ENCODE measurements around the gene POLR3GL.

POLR3GL gene

DNA sequence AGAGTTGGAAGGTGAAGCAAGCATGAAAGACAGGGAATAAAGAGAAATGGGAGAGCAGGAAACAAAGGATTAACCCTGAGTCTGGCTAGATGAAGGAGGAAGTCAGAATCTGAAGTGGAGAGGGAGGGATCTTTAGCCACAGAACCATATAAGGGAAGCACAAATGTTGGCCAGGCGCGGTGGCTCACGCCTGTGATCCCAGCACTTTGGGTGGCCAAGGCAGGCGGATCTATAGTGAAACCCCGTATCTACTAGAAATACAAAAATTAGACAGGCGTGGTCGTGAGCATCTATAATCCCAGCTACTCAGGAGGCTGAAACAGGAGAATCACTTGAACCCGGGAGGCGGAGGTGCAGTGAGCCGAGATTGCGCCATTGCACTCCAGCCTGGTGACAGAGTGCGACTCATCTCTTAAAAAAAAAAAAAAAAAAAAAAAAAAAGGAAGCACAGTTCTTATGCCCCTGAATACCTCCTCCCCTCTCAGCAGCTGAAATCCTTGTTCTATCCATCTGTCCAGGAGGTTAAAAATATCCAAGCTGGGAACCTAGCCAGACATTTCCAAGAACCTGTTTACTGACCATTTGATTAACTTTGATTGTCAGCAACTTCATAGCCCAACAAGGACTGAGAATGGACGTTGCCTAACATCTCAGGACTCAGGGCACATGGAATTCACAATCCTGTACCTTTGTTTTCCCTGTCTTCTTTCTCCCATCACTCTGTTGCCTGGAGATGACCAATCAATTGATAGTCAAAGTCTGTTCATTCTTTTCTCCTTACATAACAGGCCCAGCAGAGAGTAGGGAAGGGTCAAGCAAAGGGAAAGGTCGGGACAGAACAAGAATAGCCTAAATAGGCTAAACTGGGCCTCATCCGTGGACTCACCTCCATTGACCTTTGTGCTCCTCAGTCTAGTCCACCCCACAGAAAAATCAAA lies 21.3 kb downstream of the POLR3GL start:
- Mint-ChIP-seq H3K4me3 (peak overlapping the region; percentile 65), H3K27me3 (ENCODE audit: low read depth) (no peaks in the 10 kb centered on the region), H3K27ac (peak overlapping the region; percentile 64), H3K9me3 (no peaks in the 10 kb centered on the region), H3K36me3 (ENCODE audit: low read depth) (no peaks in the 10 kb centered on the region), H3K4me1 (ENCODE audit: low read depth) (peaks cover 58% of the 10 kb centered on the region)
- no peak for DNase-seq (ENCODE audit: low spot score)

DNA sequence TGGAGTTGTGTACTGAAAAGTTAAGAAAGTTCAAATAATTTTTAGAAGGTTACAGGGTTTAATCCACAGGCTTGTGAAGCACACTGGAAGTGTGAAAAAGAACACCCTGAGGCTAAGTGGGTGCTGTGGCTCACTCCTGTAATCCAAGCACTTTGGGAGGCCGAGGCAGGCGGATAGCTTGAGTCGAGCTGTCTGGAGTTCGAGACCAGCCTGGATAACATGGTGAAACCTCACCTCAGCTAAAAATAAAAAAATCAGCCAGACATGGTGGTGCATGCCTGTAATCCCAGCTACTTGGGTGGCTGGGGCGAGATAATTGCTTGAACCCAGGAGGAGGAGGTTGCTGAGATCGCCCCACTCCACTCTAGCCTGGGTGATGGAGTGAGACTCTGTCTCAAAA lies 22.1 kb downstream of the POLR3GL start:
- no peak overlapping the region for H3K27ac Mint-ChIP-seq
- H3K9me3 Mint-ChIP-seq: no peaks in the 10 kb centered on the region
- peaks cover 55% of the 10 kb centered on the region for H3K4me1 Mint-ChIP-seq (ENCODE audit: low read depth)
- H3K4me3 Mint-ChIP-seq: no peak overlapping the region
- DNase-seq (ENCODE audit: low spot score): no peak
- no peaks in the 10 kb centered on the region for H3K27me3 Mint-ChIP-seq (ENCODE audit: low read depth)
- peaks cover 2% of the 10 kb centered on the region for H3K36me3 Mint-ChIP-seq (ENCODE audit: low read depth)

DNA sequence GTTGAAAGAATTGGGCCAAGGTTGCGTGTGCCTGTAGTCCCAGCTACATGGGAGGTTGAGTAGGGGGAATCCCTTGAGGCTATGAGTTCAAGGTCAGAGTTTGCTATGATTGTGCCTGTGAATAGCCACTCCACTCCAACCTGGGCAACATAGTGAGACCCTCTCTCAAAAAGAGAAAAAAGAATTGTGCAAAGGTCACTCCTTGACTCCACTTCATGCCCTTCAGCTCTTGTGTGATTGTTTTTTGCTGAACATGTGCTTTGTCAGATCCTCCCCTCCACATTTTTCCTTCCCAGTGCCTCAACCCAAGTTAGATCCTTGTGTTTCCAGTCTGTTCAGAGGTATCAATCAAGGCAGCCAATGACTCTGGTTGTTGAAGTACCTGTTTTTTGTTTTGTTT lies 23.4 kb downstream of the POLR3GL start:
- Mint-ChIP-seq H3K4me3 (no peak overlapping the region), H3K4me1 (ENCODE audit: low read depth) (peaks cover 54% of the 10 kb centered on the region), H3K9me3 (no peaks in the 10 kb centered on the region), H3K36me3 (ENCODE audit: low read depth) (peaks cover 14% of the 10 kb centered on the region), H3K27me3 (ENCODE audit: low read depth) (no peaks in the 10 kb centered on the region), H3K27ac (no peak overlapping the region)
- DNase-seq (ENCODE audit: low spot score): no peak

DNA sequence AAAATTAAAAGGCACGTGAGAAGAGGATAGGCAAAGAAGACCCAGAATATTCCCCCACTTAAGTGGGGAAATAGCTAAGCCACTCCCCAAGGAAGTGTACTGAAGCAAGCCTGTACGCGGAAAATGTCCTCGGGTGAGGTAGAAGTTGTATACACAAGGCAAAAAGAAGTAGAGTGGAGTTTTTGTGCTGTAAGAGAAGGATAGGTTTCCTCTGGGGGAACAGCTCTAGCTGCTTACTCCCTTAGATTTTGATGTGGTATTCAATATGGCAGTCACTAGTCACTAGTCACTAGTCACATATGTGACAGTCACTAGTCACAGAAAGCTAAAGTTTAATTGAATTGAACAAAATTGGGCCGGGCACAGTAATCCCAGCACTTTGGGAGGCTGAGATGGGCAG lies 24.3 kb downstream of the POLR3GL start:
- H3K27ac Mint-ChIP-seq: peak overlapping the region; percentile 7
- peaks cover 53% of the 10 kb centered on the region for H3K4me1 Mint-ChIP-seq (ENCODE audit: low read depth)
- no peak overlapping the region for H3K4me3 Mint-ChIP-seq
- no peaks in the 10 kb centered on the region for H3K27me3 Mint-ChIP-seq (ENCODE audit: low read depth)
- no peak for DNase-seq (ENCODE audit: low spot score)
- H3K36me3 Mint-ChIP-seq (ENCODE audit: low read depth): peaks cover 23% of the 10 kb centered on the region
- H3K9me3 Mint-ChIP-seq: no peaks in the 10 kb centered on the region

GRCh38 chr1:145990249-145990855 lies 25.9 kb downstream of the POLR3GL start:
- H3K9me3 Mint-ChIP-seq: no peaks in the 10 kb centered on the region
- H3K36me3 Mint-ChIP-seq (ENCODE audit: low read depth): peaks cover 39% of the 10 kb centered on the region
- no peaks in the 10 kb centered on the region for H3K27me3 Mint-ChIP-seq (ENCODE audit: low read depth)
- peaks cover 45% of the 10 kb centered on the region for H3K4me1 Mint-ChIP-seq (ENCODE audit: low read depth)
- no peak overlapping the region for H3K27ac Mint-ChIP-seq
- H3K4me3 Mint-ChIP-seq: no peak overlapping the region
- no peak for DNase-seq (ENCODE audit: low spot score)

- peak overlapping the region; percentile 98 for H3K4me3 Mint-ChIP-seq
- no peak for DNase-seq (ENCODE audit: low spot score)
- H3K9me3 Mint-ChIP-seq: no peaks in the 10 kb centered on the region
- H3K4me1 Mint-ChIP-seq (ENCODE audit: low read depth): peaks cover 37% of the 10 kb centered on the region
- H3K27ac Mint-ChIP-seq: peak overlapping the region; percentile 22
- no peaks in the 10 kb centered on the region for H3K27me3 Mint-ChIP-seq (ENCODE audit: low read depth)
- H3K36me3 Mint-ChIP-seq (ENCODE audit: low read depth): peaks cover 50% of the 10 kb centered on the region
Measured at GRCh38 chr1:145991735-145992412, 27.4 kb downstream of the POLR3GL start.

- Mint-ChIP-seq H3K4me1 (ENCODE audit: low read depth) (peaks cover 40% of the 10 kb centered on the region), H3K4me3 (peak overlapping the region; percentile 98), H3K27me3 (ENCODE audit: low read depth) (no peaks in the 10 kb centered on the region), H3K9me3 (no peaks in the 10 kb centered on the region), H3K36me3 (ENCODE audit: low read depth) (peaks cover 50% of the 10 kb centered on the region), H3K27ac (peak overlapping the region; percentile 19)
- DNase-seq (ENCODE audit: low spot score): no peak
Measured at GRCh38 chr1:145992502-145992936, 28.0 kb downstream of the POLR3GL start.

- Mint-ChIP-seq H3K27me3 (ENCODE audit: low read depth) (no peaks in the 10 kb centered on the region), H3K36me3 (ENCODE audit: low read depth) (peaks cover 50% of the 10 kb centered on the region), H3K4me3 (peak overlapping the region; percentile 98), H3K27ac (peak overlapping the region; percentile 19), H3K4me1 (ENCODE audit: low read depth) (peaks cover 44% of the 10 kb centered on the region), H3K9me3 (no peaks in the 10 kb centered on the region)
- no peak for DNase-seq (ENCODE audit: low spot score)
Measured at GRCh38 chr1:145992958-145993617, 28.6 kb downstream of the POLR3GL start.

DNA sequence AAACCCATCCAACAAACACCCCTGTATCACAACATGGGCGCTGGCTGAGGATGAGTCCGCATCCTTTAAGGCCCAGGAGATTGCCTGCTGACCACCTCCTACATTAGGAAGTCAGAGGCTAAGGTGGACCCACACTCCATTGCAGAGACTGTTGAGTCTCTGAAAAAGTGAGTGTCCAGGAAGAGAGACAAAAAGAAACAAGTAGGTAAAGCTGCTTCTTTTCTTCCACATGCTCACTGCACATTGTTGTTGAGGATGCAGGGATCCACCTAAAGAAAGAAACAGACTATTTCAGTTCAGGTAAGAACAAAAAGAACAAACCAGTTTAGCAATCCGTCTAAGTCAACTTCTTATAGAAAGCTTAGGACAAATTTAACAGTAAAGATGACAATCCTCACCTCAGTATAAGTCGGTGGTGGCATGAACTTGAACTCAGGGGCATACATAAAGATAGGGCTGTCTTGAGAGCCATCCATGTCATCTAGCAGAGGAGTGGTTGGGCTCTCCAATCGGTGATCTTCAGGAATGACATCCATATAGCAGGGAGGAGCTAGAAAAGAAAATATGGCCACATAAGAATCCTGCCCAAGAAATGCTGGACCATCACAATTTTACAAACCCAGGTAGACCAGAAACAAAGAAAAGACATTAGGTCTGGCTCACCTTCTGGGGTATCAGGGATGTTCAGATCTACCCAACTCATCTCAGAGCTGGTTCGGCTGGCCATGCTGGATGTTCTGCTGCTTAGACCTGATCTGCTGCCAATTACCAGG lies 29.3 kb downstream of the POLR3GL start:
- H3K9me3 Mint-ChIP-seq: no peaks in the 10 kb centered on the region
- H3K27me3 Mint-ChIP-seq (ENCODE audit: low read depth): no peaks in the 10 kb centered on the region
- H3K4me3 Mint-ChIP-seq: peak overlapping the region; percentile 98
- DNase-seq (ENCODE audit: low spot score): no peak
- H3K27ac Mint-ChIP-seq: peak overlapping the region; percentile 99
- H3K4me1 Mint-ChIP-seq (ENCODE audit: low read depth): peaks cover 47% of the 10 kb centered on the region
- H3K36me3 Mint-ChIP-seq (ENCODE audit: low read depth): peaks cover 50% of the 10 kb centered on the region

- Mint-ChIP-seq H3K36me3 (ENCODE audit: low read depth) (peaks cover 50% of the 10 kb centered on the region), H3K9me3 (no peaks in the 10 kb centered on the region), H3K27ac (peak overlapping the region; percentile 99), H3K27me3 (ENCODE audit: low read depth) (no peaks in the 10 kb centered on the region), H3K4me3 (peak overlapping the region; percentile 98), H3K4me1 (ENCODE audit: low read depth) (peaks cover 51% of the 10 kb centered on the region)
- DNase-seq (ENCODE audit: low spot score): peak; percentile 36
Measured at GRCh38 chr1:145994391-145995120, 30.1 kb downstream of the POLR3GL start.

DNA sequence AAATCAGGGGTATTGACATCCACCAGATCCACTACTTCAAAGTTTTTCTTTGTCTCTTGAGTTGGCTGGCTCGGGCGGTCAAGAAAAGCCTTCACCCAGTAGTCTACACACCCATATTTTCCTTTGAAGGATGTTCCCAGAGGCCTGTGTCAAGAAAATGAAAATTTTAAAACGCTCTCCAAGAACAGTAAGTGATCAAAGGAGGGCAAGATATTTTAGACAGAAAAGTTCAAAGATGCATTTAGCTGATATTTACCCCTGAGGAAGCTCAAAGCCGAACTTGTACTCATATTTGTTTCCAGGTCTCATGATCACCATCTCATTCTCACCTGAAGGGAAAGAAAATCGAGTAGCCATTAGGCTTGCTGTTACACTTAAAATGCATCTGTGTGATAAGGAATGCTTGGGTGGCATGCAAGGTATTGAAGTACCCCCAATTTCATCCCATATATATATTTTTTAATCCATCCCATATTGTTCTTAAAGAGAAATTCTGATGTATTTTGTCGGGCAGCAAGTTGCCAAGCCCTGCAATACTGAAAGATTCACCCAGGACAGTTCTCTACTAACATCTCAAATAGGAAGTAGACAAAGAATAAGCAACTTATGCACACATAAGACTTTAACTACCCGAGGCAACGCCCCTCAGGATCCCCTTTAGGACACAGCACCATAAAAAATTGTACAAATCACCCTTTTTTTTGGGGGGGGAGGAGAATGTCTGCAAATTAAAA lies 30.8 kb downstream of the POLR3GL start:
- no peaks in the 10 kb centered on the region for H3K9me3 Mint-ChIP-seq
- H3K4me1 Mint-ChIP-seq (ENCODE audit: low read depth): peaks cover 57% of the 10 kb centered on the region
- H3K4me3 Mint-ChIP-seq: peak overlapping the region; percentile 98
- H3K27me3 Mint-ChIP-seq (ENCODE audit: low read depth): no peaks in the 10 kb centered on the region
- H3K27ac Mint-ChIP-seq: peak overlapping the region; percentile 99
- DNase-seq (ENCODE audit: low spot score): no peak
- peaks cover 50% of the 10 kb centered on the region for H3K36me3 Mint-ChIP-seq (ENCODE audit: low read depth)

DNA sequence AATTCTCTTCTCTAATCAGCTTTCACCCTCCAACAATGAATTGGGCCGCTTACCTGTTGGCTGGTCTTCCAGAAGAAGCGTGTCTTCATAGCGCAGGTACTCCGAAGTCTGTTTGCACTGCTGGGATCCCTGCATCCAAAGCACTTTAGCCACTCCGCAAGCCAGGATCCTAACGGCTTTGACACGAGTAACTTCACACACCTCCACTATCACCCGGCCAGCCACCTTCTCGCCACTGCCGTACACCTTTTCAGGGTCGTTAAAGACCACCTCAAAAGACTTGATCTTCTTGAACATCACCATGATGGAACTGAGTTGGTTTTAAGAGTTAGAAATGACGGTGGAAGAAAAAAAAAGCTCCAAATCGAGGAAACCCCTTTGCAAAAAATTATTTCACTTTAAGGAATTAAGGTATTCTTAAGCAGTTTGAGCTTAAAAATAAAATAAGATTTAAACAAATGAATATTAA lies 31.5 kb downstream of the POLR3GL start:
- H3K36me3 Mint-ChIP-seq (ENCODE audit: low read depth): peaks cover 50% of the 10 kb centered on the region
- no peaks in the 10 kb centered on the region for H3K27me3 Mint-ChIP-seq (ENCODE audit: low read depth)
- no peak for DNase-seq (ENCODE audit: low spot score)
- peaks cover 51% of the 10 kb centered on the region for H3K4me1 Mint-ChIP-seq (ENCODE audit: low read depth)
- no peaks in the 10 kb centered on the region for H3K9me3 Mint-ChIP-seq
- peak overlapping the region; percentile 98 for H3K4me3 Mint-ChIP-seq
- peak overlapping the region; percentile 99 for H3K27ac Mint-ChIP-seq
